Neural cell (in vitro differentiated cells): ENCODE data around the gene RBP4. TPM values are rescaled to one million over a fixed set of nuclear protein-coding genes. Genes with fewer than 3 reads are reported as not detected.

Experiments used
- H2AFZ ChIP-seq: fragments of 200-600, 300-800 bp; sonication (generic), shearing (Covaris generic); 2 replicates; pipeline ENCODE4 v1.6.0; 2014; ENCODE audit warnings: low read depth, mild to moderate bottlenecking, antibody characterized with exemption, low read length, moderate library complexity
- H3F3A ChIP-seq: fragments of 200-600 bp; shearing (Covaris generic); 2 replicates; pipeline ENCODE4 v1.6.1; 2016; ENCODE audit warnings: mild to moderate bottlenecking, moderate library complexity, mixed read lengths, antibody characterized with exemption, low read length; ENCODE audit not compliant: insufficient read depth, poor library complexity, severe bottlenecking
- H3K27ac ChIP-seq: fragments of 200-600, 300-800 bp; sonication (generic), shearing (Covaris generic); 2 replicates; pipeline ENCODE4 v1.5.1; 2014; ENCODE audit warnings: mild to moderate bottlenecking, low read length, moderate library complexity
- H3K27me3 ChIP-seq: fragments of 300-800, 200-600 bp; sonication (generic), shearing (Covaris generic); 2 replicates; pipeline ENCODE4 v1.6.0; 2014; ENCODE audit warnings: mild to moderate bottlenecking, low read depth, low read length, moderate library complexity; ENCODE audit not compliant: insufficient read depth
- H3K36me3 ChIP-seq: fragments of 300-800, 200-600 bp; sonication (generic), shearing (Covaris generic); 2 replicates; pipeline ENCODE4 v1.5.1; 2014; ENCODE audit warnings: mild to moderate bottlenecking, antibody characterized with exemption, low read length, moderate library complexity; ENCODE audit not compliant: insufficient read depth
- H3K4me2 ChIP-seq: fragments of 300-800, 200-600 bp; sonication (generic), shearing (Covaris generic); 2 replicates; pipeline ENCODE4 v1.6.0; 2014; ENCODE audit warnings: mild to moderate bottlenecking, low read length
- H3K4me3 ChIP-seq: fragments of 300-800, 200-600 bp; sonication (generic), shearing (Covaris generic); 2 replicates; pipeline ENCODE4 v1.5.1; 2014; ENCODE audit warnings: mild to moderate bottlenecking, low read length, moderate library complexity
- H3K79me2 ChIP-seq: fragments of 200-600 bp; shearing (Covaris generic); replicated peaks from 2 replicates; pipeline ENCODE4 v1.6.0; 2014; ENCODE audit warnings: mild to moderate bottlenecking, low read length, moderate library complexity; ENCODE audit not compliant: insufficient read depth
- H3K9ac ChIP-seq: fragments of 300-800, 200-600 bp; sonication (generic), shearing (Covaris generic); 2 replicates; pipeline ENCODE4 v1.6.1; 2016; ENCODE audit warnings: mild to moderate bottlenecking, low read length, mixed read lengths
- H3K9me2 ChIP-seq: fragments of 200-600 bp; shearing (Covaris generic); 2 replicates; pipeline ENCODE4 v1.6.1; 2016; ENCODE audit warnings: mild to moderate bottlenecking, low read length, mixed read lengths; ENCODE audit not compliant: insufficient read depth
- H3K9me3 ChIP-seq: fragments of 200-600, 300-800 bp; sonication (generic), shearing (Covaris generic); 2 replicates; pipeline ENCODE4 v1.6.1; 2016; ENCODE audit warnings: mild to moderate bottlenecking, mixed run types, low read length, moderate library complexity, mixed read lengths
- H4K20me1 ChIP-seq: fragments of 200-600 bp; shearing (Covaris generic); 2 replicates; pipeline ENCODE4 v1.6.1; 2016; ENCODE audit warnings: mild to moderate bottlenecking, mixed run types; ENCODE audit not compliant: insufficient read depth
- CTCF ChIP-seq: fragments of 450-650 bp; IDR thresholded peaks from 2 replicates; pipeline ENCODE4 v1.5.1; 2014; ENCODE audit warnings: antibody characterized with exemption, mild to moderate bottlenecking, moderate library complexity; ENCODE audit not compliant: poor library complexity, severe bottlenecking
- EP300 ChIP-seq: fragments of 450-650 bp; conservative IDR thresholded peaks from 2 replicates; pipeline ENCODE4 v1.6.1; 2014; ENCODE audit warnings: antibody characterized with exemption, mild to moderate bottlenecking, moderate library complexity; ENCODE audit not compliant: poor library complexity, severe bottlenecking
- EZH2 ChIP-seq: fragments of 200-600, 300-800 bp; shearing (Covaris generic), sonication (generic); IDR thresholded peaks from 2 replicates; pipeline ENCODE4 v1.6.1; 2014; ENCODE audit warnings: antibody characterized with exemption, low read length, borderline replicate concordance, mild to moderate bottlenecking; ENCODE audit not compliant: insufficient read depth, poor library complexity, severe bottlenecking
- MXI1 ChIP-seq: fragments of 450-650 bp; conservative IDR thresholded peaks from 2 replicates; pipeline ENCODE4 v1.6.1; 2014; ENCODE audit warnings: antibody characterized with exemption, mild to moderate bottlenecking; ENCODE audit not compliant: poor library complexity, severe bottlenecking
- POLR2AphosphoS5 ChIP-seq: IDR thresholded peaks from 2 replicates; pipeline ENCODE4 v1.6.1; 2012
- RAD21 ChIP-seq: fragments of 450-650 bp; conservative IDR thresholded peaks from 2 replicates; pipeline ENCODE4 v1.6.1; 2014; ENCODE audit warnings: antibody characterized with exemption, mild to moderate bottlenecking, moderate library complexity
- REST ChIP-seq: IDR thresholded peaks from 2 replicates; pipeline ENCODE4 v1.6.1; 2012; ENCODE audit warnings: borderline replicate concordance
- SMC3 ChIP-seq: fragments of 450-650 bp; conservative IDR thresholded peaks from 2 replicates; pipeline ENCODE4 v1.6.1; 2014; ENCODE audit warnings: antibody characterized with exemption, mild to moderate bottlenecking, moderate library complexity; ENCODE audit not compliant: poor library complexity
- TAF1 ChIP-seq: IDR thresholded peaks from 2 replicates; pipeline ENCODE4 v1.6.1; 2012; ENCODE audit warnings: low read depth
- polyA plus RNA-seq: library from polyadenylated mRNA; depleted of rRNA; stranded (reverse); fragments of >200 nt; gene quantifications from 2 replicates; pipeline ENCODE4 v1.2.3, GENCODE V29; 2014

Gene RBP4
- polyA plus RNA-seq, 1 donor from 2014 or later = 0.73 TPM

DNA sequence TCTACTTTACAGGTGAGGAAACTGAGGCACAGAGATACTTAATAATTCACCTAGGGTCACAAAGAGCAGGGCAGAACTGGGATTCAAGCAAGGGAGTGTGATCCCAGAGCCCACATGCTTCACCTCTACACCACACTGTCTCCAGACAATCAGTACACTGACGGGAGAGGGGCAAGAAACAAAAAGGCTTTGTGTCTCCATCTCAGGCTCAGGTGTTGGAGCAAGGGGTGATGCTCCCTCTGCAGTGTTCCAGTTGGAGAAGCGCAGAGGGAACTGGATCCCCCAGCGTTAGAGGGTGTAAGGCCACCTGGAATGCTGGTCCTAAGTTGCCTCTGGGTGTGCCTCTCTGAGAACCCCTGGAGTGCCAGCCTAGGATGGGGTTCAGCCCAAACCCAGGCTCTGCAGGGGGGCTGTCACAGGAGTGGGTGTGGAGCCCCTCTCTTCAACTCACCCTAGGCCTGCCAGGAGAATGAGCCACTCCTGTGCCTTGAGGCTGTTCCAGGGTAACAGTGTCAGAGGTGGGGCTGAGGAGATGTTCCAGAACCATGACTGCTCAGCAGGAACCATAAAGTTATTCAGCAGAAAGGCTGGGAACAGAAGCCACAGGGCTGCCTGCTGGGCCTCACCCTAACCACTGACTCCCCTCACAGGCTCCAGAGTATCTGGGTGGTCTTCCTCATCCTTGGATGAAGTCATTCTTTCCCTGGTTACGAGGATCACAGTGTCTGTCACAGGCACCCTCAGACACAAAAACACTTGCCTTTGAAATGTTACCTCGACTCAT is 5.5 kb downstream of the RBP4 start:
- Histone ChIP-seq H3K9me2 (no peaks in the 10 kb centered on the region), H3K4me2 (no peak overlapping the region), H3K4me3 (no peak overlapping the region), H3F3A (no peaks in the 10 kb centered on the region), H3K79me2 (no peaks in the 10 kb centered on the region), H4K20me1 (no peaks in the 10 kb centered on the region), H3K27me3 (peaks cover 14% of the 10 kb centered on the region), H3K9me3 (no peaks in the 10 kb centered on the region), H3K27ac (no peak overlapping the region), H3K36me3 (no peaks in the 10 kb centered on the region), H2AFZ (no peak overlapping the region), H3K9ac (no peak overlapping the region)
- no peak for TF ChIP-seq CTCF

DNA sequence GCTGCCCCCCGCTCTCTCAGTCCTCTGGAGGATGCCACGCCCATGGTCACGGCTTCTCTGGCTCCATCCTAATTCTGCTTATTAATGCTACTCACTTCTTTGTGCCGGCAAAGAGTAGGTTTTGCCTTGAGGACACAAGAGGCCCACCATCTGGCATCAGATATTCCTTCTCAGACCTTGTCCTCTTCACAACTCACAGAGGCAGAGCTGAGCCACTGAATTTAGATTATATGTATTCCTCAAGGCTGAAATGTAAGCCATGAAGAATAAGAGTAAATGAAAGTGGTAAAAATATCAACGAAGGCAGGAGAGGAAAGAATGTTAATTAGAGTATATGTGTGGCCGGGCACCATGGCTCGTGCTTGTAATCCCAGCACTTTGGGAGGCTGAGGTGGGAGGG is 6.5 kb downstream of the RBP4 start:
- Histone ChIP-seq H3K9me3 (no peaks in the 10 kb centered on the region), H3K27ac (no peak overlapping the region), H4K20me1 (no peaks in the 10 kb centered on the region), H3K9ac (no peak overlapping the region), H3K79me2 (no peaks in the 10 kb centered on the region), H3K4me3 (no peak overlapping the region), H2AFZ (no peak overlapping the region), H3K4me2 (no peak overlapping the region), H3F3A (no peaks in the 10 kb centered on the region), H3K27me3 (peaks cover 3% of the 10 kb centered on the region), H3K36me3 (no peaks in the 10 kb centered on the region), H3K9me2 (no peaks in the 10 kb centered on the region)
- no peak for TF ChIP-seq RAD21

DNA sequence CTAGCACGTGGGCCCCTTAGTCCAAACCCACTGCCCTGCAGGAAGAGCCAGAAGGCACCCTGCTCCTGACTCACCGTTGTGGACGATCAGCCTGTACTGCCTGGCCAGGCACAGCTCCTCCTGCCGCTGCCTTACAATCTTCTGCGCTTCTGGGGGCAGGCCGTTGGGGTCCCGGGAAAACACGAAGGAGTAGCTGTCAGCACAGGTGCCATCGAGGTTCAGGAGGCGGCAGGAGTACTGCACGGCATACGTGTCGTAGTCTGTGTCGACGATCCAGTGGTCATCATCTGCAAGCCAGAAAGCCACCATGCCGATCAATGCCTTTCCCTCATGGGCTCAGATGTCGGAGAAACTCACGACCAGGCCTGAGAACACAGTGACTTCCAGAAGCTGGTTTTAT is 7.3 kb downstream of the RBP4 start:
- Histone ChIP-seq H3K79me2 (no peaks in the 10 kb centered on the region), H3K27me3 (no peaks in the 10 kb centered on the region), H3K4me3 (no peak overlapping the region), H3K27ac (no peak overlapping the region), H3K36me3 (no peaks in the 10 kb centered on the region), H2AFZ (no peak overlapping the region), H3K4me2 (no peak overlapping the region), H3K9me2 (no peaks in the 10 kb centered on the region), H3K9me3 (no peaks in the 10 kb centered on the region), H3F3A (no peaks in the 10 kb centered on the region), H3K9ac (no peak overlapping the region), H4K20me1 (no peaks in the 10 kb centered on the region)
- no peak for TF ChIP-seq TAF1
- no peak for TF ChIP-seq SMC3
- TF ChIP-seq CTCF = no peak
- no peak for TF ChIP-seq EZH2
- no peak for TF ChIP-seq MXI1
- no peak for TF ChIP-seq POLR2AphosphoS5
- TF ChIP-seq REST = no peak
- TF ChIP-seq EP300 = no peak
- TF ChIP-seq RAD21 = no peak
